GM10266 (cell line): Measurements from ENCODE around the gene CAB39.
"Not testable (repeated sequence)": the region's sequence is repeated elsewhere in the genome, so short reads cannot be mapped to it uniquely, and the experiment has no call there.

ENCODE experiments used
- DNase-seq: peaks from one replicate; pipeline ENCODE4 v3.0.0; 2012; ENCODE audit errors: extremely low spot score
- TF ChIP-seq, protein P1 (sequence below): IDR thresholded peaks from 2 replicates; pipeline ENCODE4 v1.5.1; 2012; ENCODE audit warnings: mild to moderate bottlenecking, low read depth; ENCODE audit not compliant: control insufficient read depth, insufficient read depth; ENCODE audit errors: missing control alignments

The CAB39 gene

GRCh38 chr2:230715201-230715600 lies 2.6 kb downstream of the CAB39 start:
- no peak for DNase-seq
- TF ChIP-seq, protein P1, sequence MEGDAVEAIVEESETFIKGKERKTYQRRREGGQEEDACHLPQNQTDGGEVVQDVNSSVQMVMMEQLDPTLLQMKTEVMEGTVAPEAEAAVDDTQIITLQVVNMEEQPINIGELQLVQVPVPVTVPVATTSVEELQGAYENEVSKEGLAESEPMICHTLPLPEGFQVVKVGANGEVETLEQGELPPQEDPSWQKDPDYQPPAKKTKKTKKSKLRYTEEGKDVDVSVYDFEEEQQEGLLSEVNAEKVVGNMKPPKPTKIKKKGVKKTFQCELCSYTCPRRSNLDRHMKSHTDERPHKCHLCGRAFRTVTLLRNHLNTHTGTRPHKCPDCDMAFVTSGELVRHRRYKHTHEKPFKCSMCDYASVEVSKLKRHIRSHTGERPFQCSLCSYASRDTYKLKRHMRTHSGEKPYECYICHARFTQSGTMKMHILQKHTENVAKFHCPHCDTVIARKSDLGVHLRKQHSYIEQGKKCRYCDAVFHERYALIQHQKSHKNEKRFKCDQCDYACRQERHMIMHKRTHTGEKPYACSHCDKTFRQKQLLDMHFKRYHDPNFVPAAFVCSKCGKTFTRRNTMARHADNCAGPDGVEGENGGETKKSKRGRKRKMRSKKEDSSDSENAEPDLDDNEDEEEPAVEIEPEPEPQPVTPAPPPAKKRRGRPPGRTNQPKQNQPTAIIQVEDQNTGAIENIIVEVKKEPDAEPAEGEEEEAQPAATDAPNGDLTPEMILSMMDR = no peak

DNA sequence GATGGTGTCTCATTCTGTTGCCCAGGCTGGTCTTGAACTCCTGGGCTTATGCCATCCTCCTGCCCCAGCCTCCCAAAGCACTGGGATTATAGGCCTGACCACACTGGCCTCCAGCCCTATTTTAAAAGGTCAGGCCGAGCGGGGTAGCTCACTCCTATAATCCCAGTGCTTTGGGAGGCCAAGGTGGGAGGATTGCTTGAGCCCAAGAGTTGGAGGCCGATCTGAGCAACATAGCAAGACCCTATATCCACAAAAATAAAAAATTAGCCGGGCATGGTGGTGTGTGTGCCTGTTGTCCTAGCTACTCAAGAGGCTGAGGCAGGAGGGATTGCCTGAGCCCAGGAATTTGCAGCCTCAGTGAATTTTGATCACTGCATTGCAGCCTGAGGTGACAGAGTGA lies 3.9 kb downstream of the CAB39 start:
- no peak for DNase-seq
- TF ChIP-seq, protein P1 = no peak

DNA sequence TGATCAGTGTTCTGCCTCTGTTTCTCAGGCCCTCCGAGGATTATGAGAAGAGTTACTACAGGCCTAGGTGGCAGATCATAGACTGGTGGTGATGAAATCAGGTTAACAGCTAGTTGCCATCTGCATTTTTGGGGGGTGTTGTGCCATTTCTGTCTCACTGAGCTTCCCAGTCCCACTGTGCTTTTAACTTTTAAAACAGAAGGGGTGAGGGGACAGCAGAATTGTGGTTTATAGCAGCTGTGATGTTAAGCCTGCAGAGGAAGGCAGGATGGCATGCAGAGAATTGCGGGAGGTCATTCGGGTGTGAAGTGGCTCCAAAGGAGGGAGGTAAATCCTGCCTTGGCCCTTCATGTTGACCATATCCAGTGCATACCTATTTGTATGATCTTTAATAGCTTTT lies 5.0 kb downstream of the CAB39 start:
- TF ChIP-seq, protein P1 = no peak
- no peak for DNase-seq

DNA sequence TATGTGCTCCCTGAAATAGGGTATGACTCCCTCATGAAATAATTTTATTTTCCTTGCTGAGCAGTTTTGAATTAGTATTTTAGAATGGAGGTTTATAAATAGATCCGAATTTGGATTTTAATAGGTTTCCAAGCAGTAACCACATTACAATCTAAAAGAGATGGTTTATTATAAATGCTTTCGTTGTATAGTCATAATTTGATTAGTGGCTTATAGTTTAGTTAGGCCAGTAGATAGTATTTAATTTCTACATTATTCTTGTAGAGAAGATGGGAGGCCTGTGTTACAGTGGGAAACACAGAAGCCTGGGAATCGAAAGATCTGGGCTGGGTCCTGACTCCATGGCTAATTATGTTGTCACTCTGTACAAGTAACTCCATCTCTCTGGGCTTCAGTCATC lies 6.7 kb downstream of the CAB39 start:
- TF ChIP-seq, protein P1 = no peak

GRCh38 chr2:230721712-230722111 lies 9.1 kb downstream of the CAB39 start:
- peak; percentile 30 for DNase-seq
- TF ChIP-seq, protein P1 = no peak

More for the DNA sequence above, 6.7 kb downstream of the CAB39 start:
- no peak for DNase-seq

- no peak for DNase-seq
- TF ChIP-seq, protein P1 = no peak
Measured at GRCh38 chr2:230722207-230722885, 9.7 kb downstream of the CAB39 start.

GRCh38 chr2:230723363-230723762 lies 10.7 kb downstream of the CAB39 start:
- TF ChIP-seq, protein P1 = no peak
- no peak for DNase-seq

- not testable (repeated sequence) for DNase-seq
Measured at GRCh38 chr2:230724957-230725356, 12.3 kb downstream of the CAB39 start.
